Ramos (cell line): ENCODE results near the gene MYO1G.
"Not testable (repeated sequence)": the region's sequence is repeated elsewhere in the genome, so short reads cannot be mapped to it uniquely, and the experiment has no call there.

Experiments
- in situ Hi-C: fragments of 300-500 bp; cut with MboI; formaldehyde crosslinking; loops from one replicate; pipeline ENCODE4 v1.14.3; 2022; ENCODE audit warnings: low sequenced_read_pairs; ENCODE audit not compliant: unreplicated experiment

Gene MYO1G

GRCh38 chr7:44958645-44959344 is 20.0 kb downstream of the MYO1G start:
- in situ Hi-C loops, result no loop called here

- in situ Hi-C loops, result no loop called here
These were observed 22.6 kb downstream of the MYO1G start for GRCh38 chr7:44956157-44956766.

GRCh38 chr7:44955733-44956132 is 23.1 kb downstream of the MYO1G start:
- in situ Hi-C loops, result no loop called here

- in situ Hi-C loops, result no loop called here
These were observed 25.7 kb downstream of the MYO1G start for GRCh38 chr7:44953156-44953555.

- in situ Hi-C loops, result no loop called here
These were observed 29.5 kb downstream of the MYO1G start for GRCh38 chr7:44949303-44949702.

GRCh38 chr7:44945479-44945878 is 33.3 kb downstream of the MYO1G start:
- in situ Hi-C loops, result no loop called here

GRCh38 chr7:44944821-44945220 is 34.0 kb downstream of the MYO1G start:
- in situ Hi-C loops, result no loop called here

GRCh38 chr7:44943631-44944030 is 35.2 kb downstream of the MYO1G start:
- in situ Hi-C loops, result no loop called here

GRCh38 chr7:44937426-44937825 is 41.4 kb downstream of the MYO1G start:
- in situ Hi-C loops, result no loop called here

GRCh38 chr7:44936322-44936721 is 42.5 kb downstream of the MYO1G start:
- in situ Hi-C loops, result no loop called here

- in situ Hi-C loops, result no loop called here
These were observed 43.2 kb downstream of the MYO1G start for GRCh38 chr7:44935583-44935982.

GRCh38 chr7:44935016-44935415 is 43.8 kb downstream of the MYO1G start:
- in situ Hi-C loops, result no loop called here

- in situ Hi-C loops, result not testable (repeated sequence)
These were observed 44.3 kb downstream of the MYO1G start for GRCh38 chr7:44934510-44934909.

GRCh38 chr7:44930921-44931320 is 47.9 kb downstream of the MYO1G start:
- in situ Hi-C loops, result no loop called here

- in situ Hi-C loops, result loop anchor here (10.0 kb wide), 1 partner anchor 338 kb away; the partner anchor contains the start of gene TMED4
These were observed 56.5 kb downstream of the MYO1G start for GRCh38 chr7:44922351-44922694.

GRCh38 chr7:44921607-44922350 is 57.0 kb downstream of the MYO1G start:
- in situ Hi-C loops, result loop anchor here (10.0 kb wide), 1 partner anchor 337 kb away; the partner anchor contains the start of gene TMED4

- in situ Hi-C loops, result loop anchor here (10.0 kb wide), 1 partner anchor 335 kb away; the partner anchor contains the start of gene TMED4
These were observed 58.7 kb downstream of the MYO1G start for GRCh38 chr7:44920119-44920518.

GRCh38 chr7:44918029-44918428 is 60.8 kb downstream of the MYO1G start:
- in situ Hi-C loops, result loop anchor here (5.0 kb wide), 1 partner anchor 66 kb away; no protein-coding TSS in a partner anchor

- in situ Hi-C loops, result loop anchor here (5.0 kb wide), 1 partner anchor 65 kb away; no protein-coding TSS in a partner anchor
These were observed 61.4 kb downstream of the MYO1G start for GRCh38 chr7:44917465-44917864.

- in situ Hi-C loops, result loop anchor here (5.0 kb wide), 1 partner anchor 63 kb away; no protein-coding TSS in a partner anchor
These were observed 63.7 kb downstream of the MYO1G start for GRCh38 chr7:44914992-44915607.
